HG03045 (cell line): Measurements from ENCODE around the gene ITGA3.

Experiments used
- ATAC-seq: cut with Tn5 transposase; IDR thresholded peaks from one replicate; pipeline ENCODE4 v1.9.1; 2021; ENCODE audit warnings: mild to moderate bottlenecking, moderate library complexity; ENCODE audit not compliant: unreplicated experiment

The ITGA3 gene

DNA sequence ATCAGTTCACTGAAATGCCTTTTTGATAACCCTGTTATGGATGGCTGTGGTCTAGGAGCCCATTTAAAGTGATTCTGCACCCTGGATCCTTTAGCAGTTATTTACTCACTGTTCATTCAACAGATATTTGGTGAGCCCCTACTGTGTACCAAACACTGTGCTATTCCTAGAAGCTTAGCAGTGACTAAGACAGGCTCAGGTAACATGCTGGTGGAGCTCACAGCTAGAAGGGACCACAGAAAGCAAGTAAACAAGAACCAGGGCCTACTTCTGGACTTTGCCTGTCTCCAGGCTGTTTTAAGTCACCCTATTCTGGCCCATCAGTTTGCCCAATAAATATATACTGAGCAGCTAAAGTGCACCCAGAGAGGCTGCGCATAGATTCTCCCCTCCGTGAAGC lies 11.1 kb downstream of the ITGA3 start:
- no peak for ATAC-seq

DNA sequence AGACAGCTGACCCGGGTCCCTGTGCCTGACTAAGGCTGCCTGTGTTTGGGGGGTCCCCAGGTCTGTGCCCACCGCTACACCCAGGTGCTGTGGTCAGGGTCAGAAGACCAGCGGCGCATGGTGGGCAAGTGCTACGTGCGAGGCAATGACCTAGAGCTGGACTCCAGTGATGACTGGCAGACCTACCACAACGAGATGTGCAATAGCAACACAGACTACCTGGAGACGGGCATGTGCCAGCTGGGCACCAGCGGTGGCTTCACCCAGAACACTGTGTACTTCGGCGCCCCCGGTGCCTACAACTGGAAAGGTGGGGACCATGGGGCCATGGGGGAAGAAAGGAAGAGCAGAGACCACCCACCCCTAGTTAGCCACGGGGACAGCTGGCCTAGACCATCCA lies 12.1 kb downstream of the ITGA3 start:
- ATAC-seq: no peak

DNA sequence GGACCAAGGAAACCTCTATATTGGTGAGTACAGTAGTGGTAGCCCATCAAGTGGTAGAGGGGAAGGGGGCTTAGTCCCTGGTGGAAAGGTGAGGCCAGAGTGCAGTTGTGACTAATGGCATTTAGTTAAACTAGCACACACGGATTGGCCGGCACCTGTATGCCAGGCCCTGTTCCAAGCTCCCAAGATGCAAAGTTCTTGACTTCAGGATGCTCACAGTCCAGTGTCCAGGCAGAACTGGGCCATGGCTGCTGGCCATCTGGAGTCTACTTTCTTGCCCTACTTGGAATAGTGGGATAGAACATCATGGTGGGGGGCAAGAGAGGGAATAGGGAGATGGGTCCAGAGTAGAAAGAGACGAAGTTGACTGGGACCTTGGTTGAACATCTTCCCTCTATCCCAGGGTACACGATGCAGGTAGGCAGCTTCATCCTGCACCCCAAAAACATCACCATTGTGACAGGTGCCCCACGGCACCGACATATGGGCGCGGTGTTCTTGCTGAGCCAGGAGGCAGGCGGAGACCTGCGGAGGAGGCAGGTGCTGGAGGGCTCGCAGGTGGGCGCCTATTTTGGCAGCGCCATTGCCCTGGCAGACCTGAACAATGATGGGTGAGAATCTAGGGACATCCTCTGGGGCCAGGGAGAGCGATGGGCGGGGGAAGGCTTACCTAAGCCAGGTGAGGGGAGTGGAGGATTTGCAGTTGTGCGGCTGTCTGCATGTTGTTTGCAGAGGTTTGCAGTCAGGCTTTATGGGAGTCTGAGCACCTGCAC lies 15.2 kb downstream of the ITGA3 start:
- no peak for ATAC-seq

DNA sequence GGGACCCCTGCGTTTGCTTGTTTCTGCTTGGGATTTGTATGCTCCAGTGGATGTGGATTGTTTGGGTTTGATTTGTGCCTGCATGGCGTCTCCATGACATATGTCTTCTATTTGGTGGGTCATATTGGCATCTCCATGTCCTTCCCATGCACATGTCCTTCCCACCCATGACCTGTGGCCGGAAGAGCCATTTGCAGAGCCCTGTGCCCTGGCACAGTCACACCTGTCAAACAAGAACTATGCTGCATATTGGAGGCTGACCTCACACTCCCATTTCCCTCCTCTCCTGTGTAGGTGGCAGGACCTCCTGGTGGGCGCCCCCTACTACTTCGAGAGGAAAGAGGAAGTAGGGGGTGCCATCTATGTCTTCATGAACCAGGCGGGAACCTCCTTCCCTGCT lies 15.8 kb downstream of the ITGA3 start:
- ATAC-seq: no peak

DNA sequence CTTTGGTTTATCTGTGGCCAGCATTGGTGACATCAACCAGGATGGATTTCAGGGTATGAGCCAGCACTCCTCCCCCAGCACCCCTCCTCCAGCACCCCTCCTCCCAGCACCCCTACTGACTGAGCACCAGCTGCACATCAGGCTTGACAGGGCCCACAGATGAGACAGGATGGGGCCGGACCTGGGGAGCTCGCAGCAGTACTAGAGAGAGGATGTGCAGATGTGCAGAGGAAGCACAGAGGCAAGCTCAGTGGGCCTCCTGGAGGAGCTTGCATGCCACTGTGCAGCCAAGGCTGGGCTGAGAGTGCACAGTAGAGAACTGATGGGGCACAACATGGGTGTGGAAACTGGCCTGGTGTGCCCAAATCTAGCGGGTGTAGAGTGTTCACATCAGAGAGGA lies 16.2 kb downstream of the ITGA3 start:
- no peak for ATAC-seq

DNA sequence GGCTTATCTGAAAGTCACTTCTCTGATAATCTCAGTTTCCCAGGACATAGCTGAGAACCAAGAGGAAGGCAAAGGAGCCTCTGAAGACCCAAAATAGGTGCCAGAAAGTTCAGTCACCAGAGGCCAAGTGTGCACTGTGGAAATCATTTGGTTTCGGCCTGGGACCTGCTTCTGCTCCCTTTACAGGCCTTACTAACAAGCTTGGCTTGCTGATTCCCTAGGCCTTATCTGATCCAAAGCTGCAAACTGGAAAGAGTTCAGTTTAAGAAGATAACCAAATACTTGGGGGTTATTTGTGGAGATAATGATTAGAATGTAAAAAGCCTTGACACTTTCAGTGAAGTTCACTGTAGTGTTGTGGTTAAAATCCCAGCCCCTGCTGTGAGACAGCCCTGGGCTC lies 17.0 kb downstream of the ITGA3 start:
- ATAC-seq: no peak

DNA sequence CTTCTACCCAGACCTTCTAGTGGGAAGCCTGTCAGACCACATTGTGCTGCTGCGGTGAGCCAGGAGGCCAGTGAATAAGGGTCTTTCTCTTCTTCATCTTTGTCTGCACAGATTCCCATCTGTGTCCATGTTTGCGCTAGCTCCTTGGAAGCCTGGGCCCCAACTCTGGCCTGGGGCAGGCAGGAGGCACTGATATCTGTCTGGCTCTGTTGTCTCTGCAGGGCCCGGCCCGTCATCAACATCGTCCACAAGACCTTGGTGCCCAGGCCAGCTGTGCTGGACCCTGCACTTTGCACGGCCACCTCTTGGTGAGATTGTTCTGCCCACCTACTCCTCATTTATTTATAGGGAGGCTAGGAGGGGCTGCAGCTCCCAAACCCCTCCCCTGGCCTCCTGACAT lies 18.3 kb downstream of the ITGA3 start:
- ATAC-seq: no peak

DNA sequence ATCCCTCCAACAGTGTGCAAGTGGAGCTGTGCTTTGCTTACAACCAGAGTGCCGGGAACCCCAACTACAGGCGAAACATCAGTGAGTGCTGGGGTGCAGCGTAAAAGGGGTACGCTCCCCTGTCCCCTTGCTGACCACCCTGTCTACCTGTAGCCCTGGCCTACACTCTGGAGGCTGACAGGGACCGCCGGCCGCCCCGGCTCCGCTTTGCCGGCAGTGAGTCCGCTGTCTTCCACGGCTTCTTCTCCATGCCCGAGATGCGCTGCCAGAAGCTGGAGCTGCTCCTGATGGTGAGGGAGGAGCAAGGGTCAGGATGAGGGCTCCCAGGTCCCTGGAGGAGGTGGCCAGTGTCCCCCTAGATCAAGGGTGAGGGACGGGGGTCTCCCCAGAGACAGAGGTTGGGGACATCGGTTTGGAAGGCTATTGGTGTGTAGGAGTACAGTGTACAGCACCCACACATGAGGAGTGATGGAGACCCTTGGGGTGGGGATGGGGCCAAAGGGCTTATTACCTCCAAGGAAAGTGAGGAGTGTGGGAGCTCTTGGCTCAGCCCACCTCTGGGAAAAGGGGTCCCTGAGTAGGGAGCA lies 19.6 kb downstream of the ITGA3 start:
- ATAC-seq: no peak

DNA sequence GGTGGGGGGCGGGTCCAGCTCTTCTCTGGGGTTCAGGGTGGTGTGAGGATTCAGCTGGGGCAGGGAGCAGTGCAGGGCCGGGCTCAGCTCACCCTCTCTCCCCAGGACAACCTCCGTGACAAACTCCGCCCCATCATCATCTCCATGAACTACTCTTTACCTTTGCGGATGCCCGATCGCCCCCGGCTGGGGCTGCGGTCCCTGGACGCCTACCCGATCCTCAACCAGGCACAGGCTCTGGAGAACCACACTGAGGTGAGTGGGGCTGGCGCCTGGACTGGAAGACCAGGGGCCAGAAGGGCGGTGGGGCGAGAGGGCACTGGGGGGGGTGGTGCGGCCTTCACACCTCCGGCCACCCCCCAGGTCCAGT lies 20.3 kb downstream of the ITGA3 start:
- no peak for ATAC-seq

DNA sequence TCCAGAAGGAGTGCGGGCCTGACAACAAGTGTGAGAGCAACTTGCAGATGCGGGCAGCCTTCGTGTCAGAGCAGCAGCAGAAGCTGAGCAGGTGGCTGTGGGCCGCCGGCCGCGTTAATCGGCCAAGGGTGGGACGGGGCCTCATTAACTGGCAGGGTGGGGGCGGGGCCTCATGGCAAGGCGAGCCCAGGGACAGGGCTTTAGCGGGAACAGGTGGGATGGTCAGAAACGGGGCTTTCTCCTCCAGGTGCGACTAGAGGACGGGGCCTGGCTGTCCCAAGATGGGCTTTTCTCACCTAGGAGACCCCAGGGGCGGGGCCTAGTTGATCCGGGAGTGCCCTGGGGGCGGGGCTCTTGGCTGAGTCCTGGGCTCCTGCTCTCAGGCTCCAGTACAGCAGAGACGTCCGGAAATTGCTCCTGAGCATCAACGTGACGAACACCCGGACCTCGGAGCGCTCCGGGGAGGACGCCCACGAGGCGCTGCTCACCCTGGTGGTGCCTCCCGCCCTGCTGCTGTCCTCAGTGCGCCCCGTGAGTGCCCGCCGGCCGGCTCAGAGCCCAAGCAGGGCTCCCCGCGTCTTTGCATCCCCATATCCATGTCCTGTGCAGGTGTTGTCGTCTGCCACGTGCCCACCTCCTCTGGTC lies 20.8 kb downstream of the ITGA3 start:
- no peak for ATAC-seq

DNA sequence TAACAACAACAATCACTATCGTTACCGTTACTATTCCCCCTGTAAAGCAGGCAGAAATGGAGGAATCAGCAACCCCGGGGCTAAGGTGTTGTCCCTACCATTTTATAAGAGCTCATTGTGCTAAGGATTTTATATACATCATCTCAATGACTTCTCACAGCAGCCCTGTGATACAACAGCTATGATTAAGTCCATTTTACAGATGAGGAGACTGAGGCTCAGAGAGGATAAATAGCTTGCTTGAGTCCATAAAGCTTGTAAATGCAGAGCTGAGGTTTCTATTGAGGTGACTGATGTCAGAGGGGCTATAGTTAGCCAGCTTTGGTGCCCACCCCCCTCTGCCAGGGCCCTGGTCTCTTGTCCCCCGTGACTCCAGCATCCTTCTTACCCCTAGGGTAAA lies 22.5 kb downstream of the ITGA3 start:
- no peak for ATAC-seq

DNA sequence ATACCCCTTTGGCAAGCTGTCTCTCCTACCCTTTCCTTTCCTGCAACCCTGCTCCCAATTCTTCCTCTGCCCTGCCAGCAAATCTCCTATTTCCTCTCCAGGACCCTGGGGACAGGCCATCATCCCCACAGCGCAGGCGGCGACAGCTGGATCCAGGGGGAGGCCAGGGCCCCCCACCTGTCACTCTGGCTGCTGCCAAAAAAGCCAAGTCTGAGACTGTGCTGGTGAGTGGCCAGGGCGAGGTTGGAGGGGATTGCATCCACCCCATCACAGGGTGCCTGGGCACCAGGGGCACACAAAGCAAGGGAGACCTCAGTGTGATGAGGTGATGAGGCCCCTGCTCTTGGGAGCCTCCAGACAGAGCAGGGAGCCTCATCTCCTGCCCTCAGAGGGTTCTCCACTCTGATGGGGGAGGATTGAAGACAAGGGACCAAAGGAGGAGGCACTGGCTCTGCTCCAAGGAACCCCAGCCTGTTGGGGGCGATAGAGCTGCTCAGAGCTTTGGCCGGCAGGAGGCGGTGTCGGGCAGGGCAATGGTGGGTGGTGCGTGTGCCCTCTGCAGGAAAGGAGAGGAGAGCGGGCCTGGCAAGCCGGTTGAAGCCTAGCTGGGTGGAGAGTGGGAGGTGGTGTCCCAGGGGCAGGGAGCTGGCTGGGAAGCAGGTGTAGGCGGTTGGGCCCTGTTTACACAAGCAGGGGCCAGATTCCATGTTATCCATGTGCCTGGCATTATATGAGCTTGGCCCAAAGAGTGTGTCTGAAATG lies 23.6 kb downstream of the ITGA3 start:
- no peak for ATAC-seq

DNA sequence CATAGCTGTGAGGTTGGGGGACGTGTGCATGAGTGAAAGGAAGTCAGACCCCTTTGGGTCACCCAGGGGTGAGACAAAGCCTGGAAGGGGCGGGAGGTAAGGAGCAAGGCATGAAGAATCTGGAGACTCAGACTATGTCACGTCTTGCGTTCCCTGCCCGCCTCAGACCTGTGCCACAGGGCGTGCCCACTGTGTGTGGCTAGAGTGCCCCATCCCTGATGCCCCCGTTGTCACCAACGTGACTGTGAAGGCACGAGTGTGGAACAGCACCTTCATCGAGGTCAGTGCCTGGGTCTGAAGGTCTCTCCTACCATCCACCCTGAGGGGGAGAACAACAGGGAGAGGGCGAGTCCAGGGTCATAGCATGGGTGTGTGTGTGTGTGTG lies 24.2 kb downstream of the ITGA3 start:
- ATAC-seq: no peak

DNA sequence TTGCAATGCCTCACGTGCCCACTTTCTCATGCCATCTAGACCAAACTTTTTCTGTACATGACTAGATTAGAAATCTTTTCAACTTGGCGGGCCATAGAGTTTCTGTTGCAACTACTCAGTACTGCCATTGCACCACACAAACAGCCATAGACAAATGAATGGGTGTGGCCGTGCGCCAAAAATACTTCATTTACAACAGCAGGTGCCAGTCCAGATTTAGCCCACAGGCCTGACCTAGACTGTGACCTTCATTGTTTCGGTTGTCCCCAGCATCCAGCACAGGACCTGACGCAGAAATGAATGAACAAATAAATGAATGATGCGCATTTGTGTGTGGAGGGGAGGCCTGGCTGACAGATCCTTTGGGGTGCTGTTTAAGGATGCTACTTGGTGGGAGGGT lies 24.9 kb downstream of the ITGA3 start:
- no peak for ATAC-seq

DNA sequence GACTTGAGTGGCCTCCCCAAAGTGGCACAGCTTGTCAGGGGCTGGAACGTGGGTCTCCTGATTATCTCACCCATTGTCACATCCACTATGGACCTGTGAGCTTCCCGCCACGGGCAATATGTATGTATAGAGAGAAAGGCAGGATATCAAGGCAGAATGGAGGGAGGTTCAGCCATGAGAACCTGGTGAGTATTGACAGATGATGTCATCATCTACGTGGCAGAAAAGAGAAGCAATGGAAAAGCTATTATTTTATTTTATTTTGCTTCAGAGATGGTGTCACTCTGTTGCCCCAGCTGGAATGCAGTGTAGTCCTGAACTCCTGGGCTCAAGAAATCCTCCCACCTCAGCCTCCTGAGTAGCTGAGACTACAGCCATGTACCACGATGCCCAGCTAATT lies 25.8 kb downstream of the ITGA3 start:
- no peak for ATAC-seq

DNA sequence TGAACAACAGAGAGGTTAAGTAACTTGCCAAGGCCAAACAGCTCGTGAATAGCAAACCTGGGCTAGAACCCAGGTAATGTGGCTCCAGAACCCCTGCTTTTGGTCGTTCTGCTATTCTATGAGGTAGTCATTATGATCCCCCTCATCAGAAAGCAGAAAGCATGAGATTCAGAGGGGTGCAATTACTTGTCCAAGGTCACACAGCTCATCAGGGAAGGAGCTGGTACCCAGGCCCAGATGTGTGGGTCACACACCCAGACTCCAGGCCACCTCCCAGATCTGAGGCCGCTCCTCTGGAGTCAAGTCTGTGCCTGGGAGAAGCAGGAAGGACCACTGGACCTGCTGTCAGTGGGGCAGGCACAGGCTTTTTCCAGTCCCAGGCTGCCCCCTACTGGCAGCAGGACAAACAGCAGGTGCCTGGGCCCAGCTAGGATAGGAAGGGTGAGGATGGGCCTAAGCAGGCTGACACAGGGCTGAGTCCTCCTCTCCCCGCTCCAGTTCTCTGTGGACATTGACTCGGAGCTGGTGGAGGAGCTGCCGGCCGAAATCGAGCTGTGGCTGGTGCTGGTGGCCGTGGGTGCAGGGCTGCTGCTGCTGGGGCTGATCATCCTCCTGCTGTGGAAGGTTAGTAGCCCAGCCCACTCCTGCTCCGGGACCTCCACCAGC lies 31.5 kb downstream of the ITGA3 start:
- ATAC-seq: no peak

DNA sequence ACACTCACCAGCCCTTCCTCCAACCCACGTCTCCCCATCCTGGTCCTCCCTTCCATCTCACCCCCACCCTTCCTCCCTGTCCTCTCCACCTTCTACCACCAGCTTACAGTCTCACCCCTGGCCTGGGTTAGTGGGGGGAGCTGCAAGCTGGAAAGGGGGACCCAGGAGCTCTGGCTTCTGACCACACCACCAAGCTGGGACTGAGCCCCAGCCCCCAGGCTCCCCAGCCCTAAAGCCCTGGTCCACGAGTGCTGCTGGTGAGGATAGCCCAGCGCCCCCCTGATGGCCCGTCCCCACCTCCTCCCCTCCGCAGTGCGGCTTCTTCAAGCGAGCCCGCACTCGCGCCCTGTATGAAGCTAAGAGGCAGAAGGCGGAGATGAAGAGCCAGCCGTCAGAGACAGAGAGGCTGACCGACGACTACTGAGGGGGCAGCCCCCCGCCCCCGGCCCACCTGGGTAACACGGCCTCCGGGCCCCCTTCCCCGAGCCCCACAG lies 32.0 kb downstream of the ITGA3 start:
- ATAC-seq: no peak

DNA sequence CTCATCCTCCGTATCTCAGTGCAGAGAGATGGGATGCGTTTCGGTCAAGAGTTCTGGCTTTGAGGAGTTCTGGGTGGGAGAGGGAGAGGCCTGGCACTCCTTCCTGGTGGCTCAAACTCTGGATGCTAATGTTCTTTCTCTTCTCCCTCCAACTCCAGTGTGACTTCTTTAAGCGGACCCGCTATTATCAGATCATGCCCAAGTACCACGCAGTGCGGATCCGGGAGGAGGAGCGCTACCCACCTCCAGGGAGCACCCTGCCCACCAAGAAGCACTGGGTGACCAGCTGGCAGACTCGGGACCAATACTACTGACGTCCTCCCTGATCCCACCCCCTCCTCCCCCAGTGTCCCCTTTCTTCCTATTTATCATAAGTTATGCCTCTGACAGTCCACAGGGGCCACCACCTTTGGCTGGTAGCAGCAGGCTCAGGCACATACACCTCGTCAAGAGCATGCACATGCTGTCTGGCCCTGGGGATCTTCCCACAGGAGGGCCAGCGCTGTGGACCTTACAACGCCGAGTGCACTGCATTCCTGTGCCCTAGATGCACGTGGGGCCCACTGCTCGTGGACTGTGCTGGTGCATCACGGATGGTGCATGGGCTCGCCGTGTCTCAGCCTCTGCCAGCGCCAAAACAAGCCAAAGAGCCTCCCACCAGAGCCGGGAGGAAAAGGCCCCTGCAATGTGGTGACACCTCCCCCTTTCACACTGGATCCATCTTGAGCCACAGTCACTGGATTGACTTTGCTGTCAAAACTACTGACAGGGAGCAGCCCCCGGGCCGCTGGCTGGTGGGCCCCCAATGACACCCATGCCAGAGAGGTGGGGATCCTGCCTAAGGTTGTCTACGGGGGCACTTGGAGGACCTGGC lies 33.3 kb downstream of the ITGA3 start:
- ATAC-seq: no peak

DNA sequence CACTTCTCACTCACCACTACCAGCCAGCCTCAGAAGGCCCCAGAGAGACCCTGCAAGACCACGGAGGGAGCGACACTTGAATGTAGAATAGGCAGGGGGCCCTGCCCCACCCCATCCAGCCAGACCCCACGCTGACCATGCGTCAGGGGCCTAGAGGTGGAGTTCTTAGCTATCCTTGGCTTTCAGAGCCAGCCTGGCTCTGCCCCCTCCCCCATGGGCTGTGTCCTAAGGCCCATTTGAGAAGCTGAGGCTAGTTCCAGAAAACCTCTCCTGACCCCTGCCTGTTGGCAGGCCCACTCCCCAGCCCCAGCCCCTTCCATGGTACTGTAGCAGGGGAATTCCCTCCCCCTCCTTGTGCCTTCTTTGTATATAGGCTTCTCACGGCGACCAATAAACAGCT lies 34.2 kb downstream of the ITGA3 start:
- no peak for ATAC-seq
